Measurements from ENCODE around the gene ADNP. TPM values are rescaled to one million over a fixed set of nuclear protein-coding genes. Genes with fewer than 3 reads are reported as not detected.
A peak's percentile ranks its signal among the peaks of the same experiment; 100 is the strongest.

The ADNP gene
- total and polyA plus RNA-seq, 2 of the 13 experiments (the other 11 are each of a cell fraction or from before 2014, with no cell fraction given) = 21.0 to 21.5 TPM

DNA sequence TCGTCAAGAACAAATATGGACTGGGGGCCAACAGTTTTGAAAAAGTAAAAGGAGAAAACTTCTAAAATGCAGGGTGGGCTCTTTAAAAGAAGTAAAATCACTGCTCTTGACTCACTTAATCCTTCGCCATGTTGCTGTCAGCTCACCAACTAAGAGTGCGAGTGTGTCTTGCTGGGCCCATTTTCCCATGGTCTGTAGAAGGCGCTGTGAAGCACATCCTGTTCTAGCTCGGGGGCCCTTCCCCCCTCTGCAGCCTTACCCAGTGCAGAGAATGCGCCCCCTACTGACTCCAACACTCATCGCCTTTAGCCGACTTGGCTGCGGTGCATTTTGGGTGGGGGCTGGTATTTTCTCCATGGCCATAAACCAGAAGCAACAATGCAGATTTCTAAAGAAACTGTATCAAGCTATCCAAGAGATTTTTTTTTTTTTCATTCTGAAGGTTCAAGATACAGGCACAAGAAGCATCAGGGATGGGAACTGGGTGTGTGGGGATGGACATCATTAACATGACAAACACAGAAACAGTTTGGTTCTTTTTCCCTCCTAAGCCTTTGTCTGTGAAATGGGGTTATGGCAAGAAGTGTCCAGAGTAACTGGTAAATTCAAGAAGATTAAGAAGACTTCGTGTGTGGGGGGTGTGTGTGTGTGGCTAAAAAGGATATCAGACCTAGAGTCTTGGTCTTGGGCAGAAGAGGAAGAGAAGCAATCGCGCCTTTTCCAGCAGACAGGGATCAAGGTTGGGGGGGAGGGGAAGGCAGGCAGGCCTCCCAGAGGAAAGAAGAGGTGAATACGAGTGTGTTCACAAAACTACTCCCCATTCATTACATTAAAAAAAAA is 1.7 kb downstream of the ADNP start (continued):
- TF ChIP-seq NR1H2 (CRISPR knock-in tag; IDR thresholded peaks at IDR 0.05; ENCODE audit: borderline replicate concordance, low read depth) = no peak
- no peak for TF ChIP-seq SMAD9 (CRISPR knock-in tag; IDR thresholded peaks at IDR 0.05)
- TF ChIP-seq SRF (IDR thresholded peaks at IDR 0.05; ENCODE audit: low read depth, low read length) = peak; percentile 53
- no peak for TF ChIP-seq GATA4 (IDR thresholded peaks at IDR 0.05; ENCODE audit: borderline replicate concordance, low read depth)
- TF ChIP-seq, protein P1, sequence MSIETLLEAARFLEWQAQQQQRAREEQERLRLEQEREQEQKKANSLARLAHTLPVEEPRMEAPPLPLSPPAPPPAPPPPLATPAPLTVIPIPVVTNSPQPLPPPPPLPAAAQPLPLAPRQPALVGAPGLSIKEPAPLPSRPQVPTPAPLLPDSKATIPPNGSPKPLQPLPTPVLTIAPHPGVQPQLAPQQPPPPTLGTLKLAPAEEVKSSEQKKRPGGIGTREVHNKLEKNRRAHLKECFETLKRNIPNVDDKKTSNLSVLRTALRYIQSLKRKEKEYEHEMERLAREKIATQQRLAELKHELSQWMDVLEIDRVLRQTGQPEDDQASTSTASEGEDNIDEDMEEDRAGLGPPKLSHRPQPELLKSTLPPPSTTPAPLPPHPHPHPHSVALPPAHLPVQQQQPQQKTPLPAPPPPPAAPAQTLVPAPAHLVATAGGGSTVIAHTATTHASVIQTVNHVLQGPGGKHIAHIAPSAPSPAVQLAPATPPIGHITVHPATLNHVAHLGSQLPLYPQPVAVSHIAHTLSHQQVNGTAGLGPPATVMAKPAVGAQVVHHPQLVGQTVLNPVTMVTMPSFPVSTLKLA (IDR thresholded peaks at IDR 0.05) = no peak
- TF ChIP-seq ZNF33A (CRISPR knock-in tag; IDR thresholded peaks at IDR 0.05; ENCODE audit: borderline replicate concordance) = no peak
- TF ChIP-seq JUN (CRISPR knock-in tag; IDR thresholded peaks at IDR 0.05) = no peak; the same call in 1 of the 2 replicates
- TF ChIP-seq, protein P2, sequence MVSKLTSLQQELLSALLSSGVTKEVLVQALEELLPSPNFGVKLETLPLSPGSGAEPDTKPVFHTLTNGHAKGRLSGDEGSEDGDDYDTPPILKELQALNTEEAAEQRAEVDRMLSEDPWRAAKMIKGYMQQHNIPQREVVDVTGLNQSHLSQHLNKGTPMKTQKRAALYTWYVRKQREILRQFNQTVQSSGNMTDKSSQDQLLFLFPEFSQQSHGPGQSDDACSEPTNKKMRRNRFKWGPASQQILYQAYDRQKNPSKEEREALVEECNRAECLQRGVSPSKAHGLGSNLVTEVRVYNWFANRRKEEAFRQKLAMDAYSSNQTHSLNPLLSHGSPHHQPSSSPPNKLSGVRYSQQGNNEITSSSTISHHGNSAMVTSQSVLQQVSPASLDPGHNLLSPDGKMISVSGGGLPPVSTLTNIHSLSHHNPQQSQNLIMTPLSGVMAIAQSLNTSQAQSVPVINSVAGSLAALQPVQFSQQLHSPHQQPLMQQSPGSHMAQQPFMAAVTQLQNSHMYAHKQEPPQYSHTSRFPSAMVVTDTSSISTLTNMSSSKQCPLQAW (CRISPR knock-in tag; IDR thresholded peaks at IDR 0.05) = peak; percentile 97
- TF ChIP-seq DNMT3B (CRISPR knock-in tag; conservative IDR thresholded peaks at IDR 0.05) = 0 out of 2 replicates have a peak, but pooled peaks have one; percentile 68
- TF ChIP-seq HMG20B (CRISPR knock-in tag; conservative IDR thresholded peaks at IDR 0.05) = peak; percentile 81
- no peak; the same call in 1 of the 2 replicates for TF ChIP-seq ONECUT2 (CRISPR knock-in tag; IDR thresholded peaks at IDR 0.05)
- no peak for TF ChIP-seq ZNF354B (CRISPR knock-in tag; IDR thresholded peaks at IDR 0.05)
- peak; percentile 89; the same call in 1 of the 2 replicates for TF ChIP-seq ZBTB38 (CRISPR knock-in tag; IDR thresholded peaks at IDR 0.05)
- no peak for TF ChIP-seq CC2D1A (CRISPR knock-in tag; IDR thresholded peaks at IDR 0.05)
- peak; percentile 90 for TF ChIP-seq ZNF441 (CRISPR knock-in tag; IDR thresholded peaks at IDR 0.05; ENCODE audit: borderline replicate concordance)
- peak; percentile 82; the same call in 1 of the 2 replicates for TF ChIP-seq BORCS8-MEF2B (CRISPR knock-in tag; IDR thresholded peaks at IDR 0.05)
- no peak for TF ChIP-seq NAIF1 (CRISPR knock-in tag; IDR thresholded peaks at IDR 0.05; ENCODE audit: borderline replicate concordance)
- TF ChIP-seq, protein P3, sequence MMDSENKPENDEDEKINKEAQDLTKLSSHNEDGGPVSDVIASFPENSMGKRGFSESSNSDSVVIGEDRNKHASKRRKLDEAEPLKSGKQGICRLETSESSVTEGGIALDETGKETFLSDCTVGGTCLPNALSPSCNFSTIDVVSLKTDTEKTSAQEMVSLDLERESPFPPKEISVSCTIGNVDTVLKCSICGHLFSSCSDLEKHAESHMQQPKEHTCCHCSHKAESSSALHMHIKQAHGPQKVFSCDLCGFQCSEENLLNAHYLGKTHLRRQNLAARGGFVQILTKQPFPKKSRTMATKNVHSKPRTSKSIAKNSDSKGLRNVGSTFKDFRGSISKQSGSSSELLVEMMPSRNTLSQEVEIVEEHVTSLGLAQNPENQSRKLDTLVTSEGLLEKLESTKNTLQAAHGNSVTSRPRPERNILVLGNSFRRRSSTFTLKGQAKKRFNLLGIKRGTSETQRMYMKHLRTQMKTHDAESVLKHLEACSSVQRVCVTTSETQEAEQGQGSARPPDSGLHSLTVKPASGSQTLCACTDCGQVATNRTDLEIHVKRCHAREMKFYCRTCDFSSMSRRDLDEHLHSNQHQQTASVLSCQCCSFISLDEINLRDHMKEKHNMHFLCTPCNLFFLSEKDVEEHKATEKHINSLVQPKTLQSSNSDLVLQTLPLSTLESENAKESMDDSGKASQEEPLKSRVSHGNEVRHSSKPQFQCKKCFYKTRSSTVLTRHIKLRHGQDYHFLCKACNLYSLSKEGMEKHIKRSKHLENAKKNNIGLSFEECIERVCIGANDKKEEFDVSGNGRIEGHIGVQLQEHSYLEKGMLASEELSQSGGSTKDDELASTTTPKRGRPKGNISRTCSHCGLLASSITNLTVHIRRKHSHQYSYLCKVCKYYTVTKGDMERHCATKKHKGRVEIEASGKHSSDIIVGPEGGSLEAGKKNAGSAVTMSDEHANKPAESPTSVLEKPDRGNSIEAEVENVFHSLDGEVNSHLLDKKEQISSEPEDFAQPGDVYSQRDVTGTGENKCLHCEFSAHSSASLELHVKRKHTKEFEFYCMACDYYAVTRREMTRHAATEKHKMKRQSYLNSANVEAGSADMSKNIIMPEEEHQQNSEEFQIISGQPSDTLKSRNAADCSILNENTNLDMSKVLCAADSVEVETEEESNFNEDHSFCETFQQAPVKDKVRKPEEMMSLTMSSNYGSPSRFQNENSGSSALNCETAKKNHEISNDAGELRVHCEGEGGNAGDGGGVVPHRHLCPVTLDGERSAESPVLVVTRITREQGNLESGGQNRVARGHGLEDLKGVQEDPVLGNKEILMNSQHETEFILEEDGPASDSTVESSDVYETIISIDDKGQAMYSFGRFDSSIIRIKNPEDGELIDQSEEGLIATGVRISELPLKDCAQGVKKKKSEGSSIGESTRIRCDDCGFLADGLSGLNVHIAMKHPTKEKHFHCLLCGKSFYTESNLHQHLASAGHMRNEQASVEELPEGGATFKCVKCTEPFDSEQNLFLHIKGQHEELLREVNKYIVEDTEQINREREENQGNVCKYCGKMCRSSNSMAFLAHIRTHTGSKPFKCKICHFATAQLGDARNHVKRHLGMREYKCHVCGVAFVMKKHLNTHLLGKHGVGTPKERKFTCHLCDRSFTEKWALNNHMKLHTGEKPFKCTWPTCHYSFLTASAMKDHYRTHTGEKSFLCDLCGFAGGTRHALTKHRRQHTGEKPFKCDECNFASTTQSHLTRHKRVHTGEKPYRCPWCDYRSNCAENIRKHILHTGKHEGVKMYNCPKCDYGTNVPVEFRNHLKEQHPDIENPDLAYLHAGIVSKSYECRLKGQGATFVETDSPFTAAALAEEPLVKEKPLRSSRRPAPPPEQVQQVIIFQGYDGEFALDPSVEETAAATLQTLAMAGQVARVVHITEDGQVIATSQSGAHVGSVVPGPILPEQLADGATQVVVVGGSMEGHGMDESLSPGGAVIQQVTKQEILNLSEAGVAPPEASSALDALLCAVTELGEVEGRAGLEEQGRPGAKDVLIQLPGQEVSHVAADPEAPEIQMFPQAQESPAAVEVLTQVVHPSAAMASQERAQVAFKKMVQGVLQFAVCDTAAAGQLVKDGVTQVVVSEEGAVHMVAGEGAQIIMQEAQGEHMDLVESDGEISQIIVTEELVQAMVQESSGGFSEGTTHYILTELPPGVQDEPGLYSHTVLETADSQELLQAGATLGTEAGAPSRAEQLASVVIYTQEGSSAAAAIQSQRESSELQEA (CRISPR knock-in tag; IDR thresholded peaks at IDR 0.05; ENCODE audit: not compliant biosample characterization) = peak; percentile 50

Data from HepG2 (cell line).